Activated CD8-positive, alpha-beta memory T cell treated with anti-CD3 and anti-CD28 coated beads, Interleukin-2, amount 50 U/mL, for 48 hours (primary cell): Measurements from ENCODE around the gene RBM12.
A peak's percentile ranks its signal among the peaks of the same experiment; 100 is the strongest.

ENCODE experiments used
- DNase-seq: peaks from one replicate; pipeline ENCODE4 v3.0.0-alpha.2; 2020

RBM12 gene

GRCh38 chr20:35652641-35653429 is 11.9 kb downstream of the RBM12 start:
- no peak for DNase-seq

DNA sequence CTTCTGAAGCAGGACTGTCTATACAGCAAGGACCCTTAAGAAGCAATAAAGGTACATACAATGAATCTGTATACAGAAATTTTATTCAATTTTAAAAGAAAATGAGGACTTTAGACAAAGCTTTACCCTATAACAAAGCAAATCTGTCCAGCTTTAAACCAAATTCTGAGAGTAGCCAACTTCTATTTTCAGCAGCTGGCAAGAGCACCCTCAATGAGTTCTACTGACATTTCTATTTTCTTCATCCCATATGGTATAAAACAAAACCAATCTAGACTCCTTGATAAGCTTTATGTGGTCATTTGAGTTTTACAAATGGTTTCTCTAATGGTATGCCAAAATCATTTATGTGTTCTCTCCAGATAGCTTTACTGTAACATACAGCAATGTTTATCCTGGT is 12.7 kb downstream of the RBM12 start:
- no peak for DNase-seq

DNA sequence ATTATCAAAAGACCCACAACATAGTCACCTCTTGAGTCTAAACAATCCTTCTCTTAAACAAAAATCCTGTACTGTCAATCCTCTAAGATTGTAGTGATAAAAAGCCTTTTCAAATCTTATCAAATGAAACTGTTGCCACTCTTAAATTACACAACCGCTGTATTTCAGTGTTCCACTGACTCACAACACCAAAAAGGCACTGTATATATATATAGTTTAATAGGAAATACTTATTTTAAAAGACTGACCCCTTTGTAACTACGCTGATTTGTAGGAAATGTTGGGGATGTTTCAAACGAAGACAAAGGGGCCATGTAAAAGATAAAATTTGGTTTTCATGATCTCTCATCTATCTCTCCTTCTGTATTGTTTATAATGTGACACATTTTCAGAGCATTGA is 14.1 kb downstream of the RBM12 start:
- no peak for DNase-seq

DNA sequence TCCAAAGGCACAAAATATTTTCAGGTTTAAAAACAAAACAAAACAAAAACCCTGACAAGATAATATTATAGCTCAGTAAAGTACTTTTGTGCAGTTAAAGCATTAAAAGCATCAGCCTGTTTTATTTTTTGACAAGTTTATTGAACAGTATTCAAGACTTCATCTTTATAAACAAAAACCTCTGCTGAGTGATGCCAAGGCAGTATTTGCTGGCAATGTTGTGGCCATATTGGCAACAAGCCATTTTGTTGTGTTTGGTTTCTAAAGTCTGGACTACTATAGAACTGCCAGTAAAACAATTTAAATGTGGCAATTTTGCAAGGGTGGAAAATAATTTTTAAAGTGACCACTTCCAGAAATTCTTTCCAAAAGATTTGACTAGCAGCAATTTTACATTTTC is 15.9 kb downstream of the RBM12 start:
- no peak for DNase-seq

- no peak for DNase-seq
Measured at GRCh38 chr20:35644806-35645205, 19.9 kb downstream of the RBM12 start.

DNA sequence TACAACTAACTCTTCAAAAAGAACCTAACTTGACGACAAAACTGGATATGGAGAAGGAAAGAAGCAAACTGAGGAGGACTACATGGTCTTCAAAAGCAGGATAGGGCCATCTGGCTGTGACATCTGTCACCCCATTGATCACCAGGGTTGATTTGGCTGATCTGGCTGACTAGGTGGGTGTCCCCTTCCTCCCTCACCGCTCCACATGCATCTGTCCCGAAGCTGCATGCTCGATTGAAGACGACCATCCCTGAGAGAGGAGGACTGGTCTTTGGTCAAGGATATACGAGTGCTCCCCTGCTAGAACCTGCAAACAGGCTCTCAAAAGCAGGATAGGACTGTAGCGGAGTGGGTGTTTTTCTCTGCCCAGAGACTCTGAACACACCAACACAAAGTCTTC is 21.7 kb downstream of the RBM12 start:
- no peak for DNase-seq

DNA sequence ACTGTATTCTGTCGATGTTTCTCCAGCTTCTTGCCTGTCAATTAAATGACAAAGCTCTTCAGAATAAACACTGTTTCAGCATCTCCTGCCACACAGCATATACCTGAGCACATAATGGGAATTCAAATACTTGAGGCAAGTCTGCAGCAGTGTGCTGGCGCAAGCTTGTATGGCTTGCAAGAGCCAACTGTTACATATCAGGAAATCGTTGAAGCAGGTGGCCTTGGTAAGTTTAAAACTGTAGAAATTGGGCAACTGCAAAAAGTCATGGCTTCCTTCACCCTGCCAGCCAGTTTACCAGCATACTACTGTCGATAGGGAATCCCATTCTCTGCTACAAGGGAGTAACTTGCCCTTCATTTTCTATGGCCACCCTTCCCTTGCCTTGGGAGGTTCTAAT is 23.0 kb downstream of the RBM12 start:
- no peak for DNase-seq

GRCh38 chr20:35640724-35641123 is 24.0 kb downstream of the RBM12 start:
- no peak for DNase-seq

- no peak for DNase-seq
Measured at GRCh38 chr20:35638751-35639150, 25.9 kb downstream of the RBM12 start.

DNA sequence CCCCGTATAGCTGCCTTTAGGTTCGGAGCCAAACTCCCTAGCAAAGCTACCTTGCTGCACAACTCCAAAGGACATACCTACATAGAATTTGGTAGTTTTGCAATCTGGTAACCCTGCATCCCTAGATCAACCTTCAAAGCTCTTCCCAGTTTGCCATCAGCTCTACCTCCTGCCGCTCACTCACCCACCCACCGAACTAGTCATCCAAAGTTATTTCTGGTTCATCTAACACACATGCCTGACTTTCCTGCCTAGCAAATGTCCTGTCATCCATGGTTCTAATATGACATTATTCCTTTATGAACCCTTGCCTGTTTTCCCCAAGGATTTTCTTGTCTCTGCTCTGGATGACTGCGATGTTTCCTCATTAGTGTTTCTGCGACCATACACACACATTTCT is 27.4 kb downstream of the RBM12 start:
- no peak for DNase-seq

DNA sequence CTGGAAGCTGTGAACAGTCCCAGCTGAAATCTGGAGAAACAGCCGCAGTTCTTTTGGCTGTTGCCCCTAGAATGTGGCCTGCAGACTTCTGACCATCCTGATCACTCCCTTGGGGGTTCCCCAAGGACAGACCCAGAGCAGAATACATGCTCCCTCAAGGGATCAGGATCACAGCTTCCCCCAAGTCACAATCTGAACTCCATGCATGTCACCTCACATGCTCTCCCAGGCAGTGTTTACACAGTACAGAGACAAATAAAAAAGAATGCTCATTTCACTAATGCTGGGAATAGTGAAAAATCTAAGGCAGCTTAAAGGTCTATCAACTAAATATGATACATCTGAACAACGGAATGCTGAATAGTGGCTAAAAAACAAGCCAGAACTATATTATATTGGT is 28.6 kb downstream of the RBM12 start:
- DNase-seq = no peak

- no peak for DNase-seq
Measured at GRCh38 chr20:35635652-35636051, 29.0 kb downstream of the RBM12 start.

DNA sequence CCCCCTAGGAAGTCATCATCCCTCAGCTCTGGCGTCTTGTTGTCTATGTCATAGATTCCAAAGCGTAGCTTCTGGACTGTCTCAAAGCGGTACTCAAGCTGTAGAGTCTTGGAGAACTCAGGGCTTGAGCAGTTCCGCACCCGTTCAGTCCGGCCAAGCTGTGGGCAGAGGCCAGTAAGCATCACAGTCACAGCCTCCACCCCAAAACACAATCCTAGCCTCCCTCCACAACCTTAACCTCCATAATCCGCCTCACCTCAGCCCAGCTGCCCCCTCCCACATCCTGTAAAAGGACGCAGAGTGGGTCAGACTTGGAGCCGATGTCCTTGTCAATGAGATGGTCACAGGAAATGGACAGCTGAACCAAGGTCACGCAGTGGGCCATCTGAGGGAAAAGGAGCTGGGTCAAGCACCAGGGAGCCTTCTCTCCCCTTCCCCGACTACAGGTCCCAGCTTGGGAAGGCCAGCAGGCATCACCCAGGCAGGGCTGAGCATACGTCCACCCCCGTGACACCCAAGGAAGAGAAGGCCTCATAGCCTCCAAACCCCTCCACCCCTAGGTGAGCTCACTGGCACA is 32.1 kb downstream of the RBM12 start:
- DNase-seq = no peak

DNA sequence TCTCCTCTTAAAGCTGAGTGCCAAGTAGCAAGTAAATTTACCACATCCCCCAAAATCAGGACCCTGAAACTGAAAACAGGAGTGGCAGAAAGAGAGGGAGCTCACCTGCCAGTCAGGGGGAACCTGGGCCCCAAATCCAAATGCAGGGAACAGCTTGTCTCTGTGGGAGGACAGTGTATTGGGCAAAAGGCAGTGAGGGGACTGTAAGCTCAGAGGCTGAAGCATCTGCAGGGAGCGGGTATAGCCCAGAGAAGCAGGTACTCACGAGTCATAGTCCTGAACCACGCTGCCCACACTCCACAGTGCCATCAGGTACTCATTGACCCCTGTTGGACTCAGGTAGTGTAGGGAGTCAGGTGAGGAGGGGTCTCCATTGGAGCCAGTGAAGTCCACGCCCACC is 34.1 kb downstream of the RBM12 start:
- no peak for DNase-seq

GRCh38 chr20:35629427-35630145 is 35.1 kb downstream of the RBM12 start:
- no peak for DNase-seq

DNA sequence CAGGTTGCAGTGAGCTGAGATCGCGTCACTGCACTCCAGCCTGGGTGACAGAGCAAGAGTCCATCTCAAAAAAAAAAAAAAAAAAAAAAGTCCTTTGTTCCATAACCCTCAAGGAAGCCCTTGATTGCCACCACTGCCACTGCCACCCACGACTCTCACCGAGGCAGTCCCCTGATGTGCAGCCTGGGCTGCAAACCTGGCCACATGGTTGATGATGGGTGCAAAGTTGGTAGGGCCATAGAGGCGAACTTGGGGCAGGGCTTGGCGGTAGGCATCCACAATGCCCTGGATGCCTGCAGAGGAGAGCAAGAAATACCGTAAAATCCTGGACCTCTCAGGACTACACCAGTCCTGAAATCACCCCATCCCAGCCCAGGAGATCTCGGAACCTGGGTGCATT is 37.6 kb downstream of the RBM12 start:
- peak; percentile 34 for DNase-seq

DNA sequence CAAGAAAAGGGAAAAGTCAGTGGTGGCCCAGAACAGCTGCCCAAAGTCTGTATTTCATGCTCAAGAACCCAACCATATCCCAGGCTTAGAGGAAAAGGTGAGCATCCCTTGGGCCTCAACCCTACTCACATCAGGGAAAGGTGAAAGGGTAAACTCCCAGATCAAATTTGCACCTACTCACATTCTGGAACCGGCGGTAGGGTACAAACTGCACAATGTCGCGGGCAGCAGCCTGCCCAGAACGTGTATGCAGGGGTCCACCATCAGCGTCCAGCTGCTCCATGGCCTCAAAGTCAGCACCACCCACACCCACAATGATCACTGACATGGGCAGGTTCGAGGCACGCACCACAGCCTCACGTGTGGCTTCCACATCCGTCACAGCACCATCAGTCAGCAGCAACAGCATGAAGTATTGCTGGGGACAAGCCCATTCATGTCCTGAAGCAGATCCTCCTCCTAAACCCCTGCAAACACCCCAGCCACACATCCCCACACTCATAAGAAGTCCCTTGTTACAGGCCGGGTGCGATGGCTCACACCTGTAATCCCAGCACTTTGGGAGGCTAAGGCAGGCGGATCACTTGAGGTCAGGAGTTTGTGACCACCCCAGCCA is 38.2 kb downstream of the RBM12 start:
- peak; percentile 20 for DNase-seq

DNA sequence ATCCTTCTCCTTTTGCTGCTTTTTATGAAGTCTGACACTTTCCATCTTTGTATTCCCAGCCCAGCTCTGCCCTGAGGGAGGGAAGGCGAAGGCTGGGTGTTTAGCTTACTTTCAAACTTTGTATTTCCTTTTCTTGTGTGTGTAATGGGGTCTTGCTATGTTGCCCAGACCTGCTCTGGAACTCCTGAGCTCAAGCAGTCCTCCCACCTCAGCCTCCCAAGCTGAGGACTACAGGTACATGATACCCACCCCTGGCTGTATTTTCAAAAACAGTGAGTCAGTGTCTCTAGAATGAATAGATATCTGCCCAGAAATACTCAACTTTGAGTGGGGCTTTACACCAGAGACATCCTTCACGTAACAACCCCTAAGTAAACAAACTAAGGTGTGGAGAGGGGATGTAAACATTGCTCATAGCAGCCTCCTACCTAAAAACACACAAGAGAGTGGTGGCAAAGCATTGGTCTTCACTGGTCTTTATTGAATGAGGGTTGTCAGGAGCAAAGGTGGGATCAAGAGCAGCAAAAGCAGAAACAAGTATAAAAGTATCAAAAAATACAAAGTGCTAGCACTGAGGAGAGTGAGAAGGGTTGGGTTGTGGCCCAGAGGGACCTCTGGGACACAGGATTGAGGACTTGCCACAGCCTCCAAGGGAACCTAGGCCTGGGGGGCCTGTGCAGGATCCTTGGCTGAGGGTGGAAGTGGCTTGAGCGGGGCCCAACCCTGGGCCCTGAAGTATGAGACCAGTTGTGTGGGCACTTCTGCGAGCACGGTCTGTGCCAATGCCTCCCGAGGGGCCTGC is 38.9 kb downstream of the RBM12 start:
- DNase-seq = peak; percentile 13

DNA sequence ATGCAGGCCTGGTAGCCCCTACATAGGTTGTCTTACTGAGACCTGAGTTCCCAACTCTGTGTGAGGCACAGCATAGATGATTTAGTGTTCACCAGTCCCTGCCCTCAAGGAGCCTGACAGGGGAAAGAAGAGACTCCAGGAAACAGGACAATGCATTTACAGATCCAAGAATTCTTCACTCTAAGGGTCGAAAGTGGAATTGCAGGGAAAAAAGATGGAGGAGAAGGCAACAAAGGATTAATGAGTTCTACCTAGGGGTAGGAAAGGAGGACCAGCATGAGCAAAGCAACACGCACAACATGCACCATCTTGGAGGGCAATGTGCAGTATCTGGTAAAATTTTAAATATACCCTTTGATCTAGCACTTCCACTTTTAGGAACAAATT is 43.1 kb downstream of the RBM12 start:
- DNase-seq = no peak

GRCh38 chr20:35620818-35621559 is 43.7 kb downstream of the RBM12 start:
- no peak for DNase-seq

DNA sequence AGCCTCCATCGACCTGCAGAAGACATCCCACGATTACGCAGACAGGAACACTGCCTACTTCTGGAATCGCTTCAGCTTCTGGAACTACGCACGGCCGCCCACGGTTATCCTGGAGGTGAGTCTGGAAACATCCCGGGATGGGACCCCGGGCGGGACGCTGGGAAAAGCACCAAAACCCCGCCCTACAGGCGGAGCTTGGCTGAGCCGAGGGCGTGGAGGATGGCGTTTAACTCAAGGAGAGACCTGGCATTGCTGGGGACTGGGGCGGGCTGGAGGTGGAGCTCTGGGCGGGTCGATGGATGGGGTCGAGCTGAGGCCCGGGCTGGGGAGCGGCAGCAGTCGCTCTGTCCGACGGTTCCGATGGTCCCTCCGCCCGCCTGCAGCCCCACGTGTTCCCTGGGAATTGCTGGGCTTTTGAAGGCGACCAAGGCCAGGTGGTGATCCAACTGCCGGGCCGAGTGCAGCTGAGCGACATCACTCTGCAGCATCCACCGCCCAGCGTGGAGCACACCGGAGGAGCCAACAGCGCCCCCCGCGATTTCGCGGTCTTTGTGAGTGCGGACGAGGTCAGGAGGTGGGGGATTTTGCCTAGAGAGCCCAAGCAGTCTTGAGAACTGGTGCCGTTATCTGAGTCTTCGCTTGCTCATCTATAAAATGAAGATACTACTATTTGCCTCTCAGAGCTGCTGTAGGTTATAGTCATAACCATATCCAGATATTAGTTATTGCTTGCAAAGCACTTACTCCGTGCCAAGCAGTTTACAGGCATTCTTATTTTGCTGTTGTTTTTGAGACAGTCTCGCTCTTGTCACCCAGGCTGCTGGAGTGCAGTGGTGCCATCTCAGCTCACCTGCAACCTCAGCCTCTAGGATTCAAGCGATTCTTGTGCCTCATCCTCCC is 45.3 kb downstream of the RBM12 start:
- peak; percentile 91 for DNase-seq
